Liver (tissue), 3 donors: Measurements from ENCODE around the gene UNC13B.

Experiments
- EGR1 ChIP-seq, 2 donors: IDR thresholded peaks; 2 replicates each; pipeline ENCODE4 v1.6.1; 2016 to 2018; ENCODE audit warnings: antibody characterized with exemption in 2 of 2, low read depth in 2 of 2
- RAD21 ChIP-seq, 2 donors: IDR thresholded peaks; 2 replicates each; pipeline ENCODE4 v1.6.1; 2016; ENCODE audit warnings: antibody characterized with exemption in 2 of 2, mild to moderate bottlenecking in 2 of 2
- SP1 ChIP-seq: IDR thresholded peaks from 2 replicates; pipeline ENCODE4 v1.6.1; 2018; ENCODE audit warnings: antibody characterized with exemption, mild to moderate bottlenecking
- TAF1 ChIP-seq: conservative IDR thresholded peaks from 2 replicates; pipeline ENCODE4 v1.6.1; 2016; ENCODE audit warnings: antibody characterized with exemption, mild to moderate bottlenecking
- YY1 ChIP-seq: IDR thresholded peaks from 2 replicates; pipeline ENCODE4 v1.6.1; 2016; ENCODE audit warnings: antibody characterized with exemption, mild to moderate bottlenecking
- TF ChIP-seq, protein P1 (sequence below): fragments of 150-350 bp; IDR thresholded peaks from 2 replicates; pipeline ENCODE4 v1.5.1; 2017; ENCODE audit warnings: improper control_type of control experiment, low read depth, low read length; ENCODE audit not compliant: missing input control
- donor health status: healthy.
- donor health status: healthy.

DNA sequence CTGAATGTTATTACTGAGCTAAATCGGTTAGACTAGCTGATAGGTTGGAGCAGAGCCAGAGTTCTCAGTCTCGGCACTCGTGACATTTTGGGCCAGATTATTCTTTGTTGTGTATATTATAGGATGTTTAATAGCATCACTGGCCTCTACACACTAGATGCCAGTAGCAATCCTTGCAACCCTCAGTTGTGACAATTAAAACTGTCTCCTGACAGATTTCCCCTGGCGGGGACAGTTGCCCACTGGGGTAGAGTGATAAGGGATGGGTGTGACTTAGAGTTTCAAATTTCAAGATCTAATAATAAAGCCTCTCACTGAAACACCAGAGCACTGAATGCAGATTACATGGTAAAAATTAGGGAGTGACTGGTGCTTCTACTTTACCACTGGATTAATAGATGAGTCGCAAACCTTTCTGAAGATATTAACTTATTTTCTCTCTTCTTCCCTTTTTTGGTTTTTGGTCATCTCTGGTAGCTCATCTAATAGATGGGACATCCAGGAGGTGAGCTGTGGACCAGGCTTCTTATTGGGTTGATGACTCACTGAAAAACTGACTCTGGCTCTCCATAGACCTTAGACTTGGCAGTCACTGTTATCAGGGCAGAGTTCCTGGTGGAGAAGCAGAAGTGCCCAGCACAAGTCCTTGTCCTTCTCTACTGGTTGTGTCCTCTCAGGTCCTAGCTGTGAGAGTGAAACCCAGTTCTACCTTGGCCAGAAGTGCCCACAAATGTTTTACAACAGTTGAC, 150.3 kb downstream of the UNC13B start:
- TF ChIP-seq, protein P1, sequence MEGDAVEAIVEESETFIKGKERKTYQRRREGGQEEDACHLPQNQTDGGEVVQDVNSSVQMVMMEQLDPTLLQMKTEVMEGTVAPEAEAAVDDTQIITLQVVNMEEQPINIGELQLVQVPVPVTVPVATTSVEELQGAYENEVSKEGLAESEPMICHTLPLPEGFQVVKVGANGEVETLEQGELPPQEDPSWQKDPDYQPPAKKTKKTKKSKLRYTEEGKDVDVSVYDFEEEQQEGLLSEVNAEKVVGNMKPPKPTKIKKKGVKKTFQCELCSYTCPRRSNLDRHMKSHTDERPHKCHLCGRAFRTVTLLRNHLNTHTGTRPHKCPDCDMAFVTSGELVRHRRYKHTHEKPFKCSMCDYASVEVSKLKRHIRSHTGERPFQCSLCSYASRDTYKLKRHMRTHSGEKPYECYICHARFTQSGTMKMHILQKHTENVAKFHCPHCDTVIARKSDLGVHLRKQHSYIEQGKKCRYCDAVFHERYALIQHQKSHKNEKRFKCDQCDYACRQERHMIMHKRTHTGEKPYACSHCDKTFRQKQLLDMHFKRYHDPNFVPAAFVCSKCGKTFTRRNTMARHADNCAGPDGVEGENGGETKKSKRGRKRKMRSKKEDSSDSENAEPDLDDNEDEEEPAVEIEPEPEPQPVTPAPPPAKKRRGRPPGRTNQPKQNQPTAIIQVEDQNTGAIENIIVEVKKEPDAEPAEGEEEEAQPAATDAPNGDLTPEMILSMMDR = no peak
- TF ChIP-seq RAD21 (IDR thresholded peaks at IDR 0.05) (no peak), SP1 (no peak), TAF1 (no peak), EGR1 (IDR thresholded peaks at IDR 0.05; ENCODE audit: low read depth in 2 of 2) (no peak), YY1 (no peak)
